SK-N-MC (cell line): ENCODE results near the gene TP53BP1.

ENCODE experiments used
- DNase-seq: peaks from one replicate; pipeline ENCODE4 v3.0.0-alpha.2; 2011; ENCODE audit warnings: low read depth, low spot score
- H3K27ac ChIP-seq: fragments of 200-600 bp; sonication (generic); 2 replicates; pipeline ENCODE4 v1.5.1; 2016; ENCODE audit warnings: mixed run types
- H3K36me3 ChIP-seq: fragments of 200-600 bp; sonication (generic); 2 replicates; pipeline ENCODE4 v1.6.1; 2017; ENCODE audit warnings: antibody characterized with exemption, low read length, mixed read lengths; ENCODE audit not compliant: insufficient read depth
- H3K4me3 ChIP-seq: fragments of 200-600 bp; sonication (generic); 2 replicates; pipeline ENCODE4 v1.5.1; 2016
- H3K9ac ChIP-seq: fragments of 200-600 bp; sonication (generic); 2 replicates; pipeline ENCODE4 v1.8.0; 2017; ENCODE audit warnings: mixed run types, mixed read lengths; ENCODE audit not compliant: insufficient read length
- H3K9me3 ChIP-seq: fragments of 200-600 bp; sonication (generic); 2 replicates; pipeline ENCODE4 v1.6.1; 2017; ENCODE audit warnings: low read depth, mild to moderate bottlenecking, antibody characterized with exemption, low read length, moderate library complexity, mixed read lengths
- EZH2 ChIP-seq: fragments of 200-600 bp; sonication (generic); IDR thresholded peaks from one replicate; pipeline ENCODE4 v1.6.1; 2017; ENCODE audit warnings: antibody characterized with exemption
- FOXP2 ChIP-seq: optimal IDR thresholded peaks from 2 replicates; pipeline ENCODE3; 2011; ENCODE audit warnings: mild to moderate bottlenecking, moderate library complexity; ENCODE audit not compliant: insufficient read depth; ENCODE audit errors: extremely low read length, control extremely low read depth
- POLR2AphosphoS5 ChIP-seq: IDR thresholded peaks from 2 replicates; pipeline ENCODE4 v1.6.1; 2012; ENCODE audit warnings: mild to moderate bottlenecking, low read depth, low read length, borderline replicate concordance

The TP53BP1 gene

GRCh38 chr15:43423793-43424192 lies 69.2 kb downstream of the TP53BP1 start:
- H3K36me3 ChIP-seq: peaks cover 76% of the 10 kb centered on the region
- H3K9me3 ChIP-seq: no peaks in the 10 kb centered on the region
- H3K27ac ChIP-seq: no peak overlapping the region
- H3K9ac ChIP-seq: no peak overlapping the region
- no peak overlapping the region for H3K4me3 ChIP-seq
- DNase-seq: no peak
- TF ChIP-seq EZH2: no peak
- no peak for TF ChIP-seq POLR2AphosphoS5
- TF ChIP-seq FOXP2: no peak

DNA sequence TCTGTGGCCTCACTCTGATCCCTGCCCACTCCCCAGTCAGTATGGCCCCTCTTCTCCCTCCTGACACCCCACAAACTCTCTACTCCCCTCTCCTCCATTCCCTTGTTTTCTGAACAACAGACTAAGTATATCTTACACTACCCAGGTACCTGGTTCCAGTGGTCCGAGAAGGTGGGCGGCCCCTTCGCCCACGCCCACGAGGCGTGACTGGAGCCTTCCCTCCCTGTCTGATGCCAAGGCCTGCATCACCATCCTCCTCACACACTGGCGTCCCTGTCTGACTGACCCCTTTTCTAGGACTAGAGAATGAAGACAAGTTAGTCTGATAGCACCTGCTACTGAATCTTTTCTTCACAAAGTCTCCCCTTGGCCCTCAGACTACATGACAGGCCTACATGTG lies 72.1 kb downstream of the TP53BP1 start:
- Histone ChIP-seq H3K9me3 (no peaks in the 10 kb centered on the region), H3K27ac (no peak overlapping the region), H3K9ac (no peak overlapping the region), H3K36me3 (peaks cover 68% of the 10 kb centered on the region), H3K4me3 (no peak overlapping the region)
- DNase-seq: no peak
- TF ChIP-seq EZH2: no peak
- TF ChIP-seq FOXP2: no peak
- no peak for TF ChIP-seq POLR2AphosphoS5

DNA sequence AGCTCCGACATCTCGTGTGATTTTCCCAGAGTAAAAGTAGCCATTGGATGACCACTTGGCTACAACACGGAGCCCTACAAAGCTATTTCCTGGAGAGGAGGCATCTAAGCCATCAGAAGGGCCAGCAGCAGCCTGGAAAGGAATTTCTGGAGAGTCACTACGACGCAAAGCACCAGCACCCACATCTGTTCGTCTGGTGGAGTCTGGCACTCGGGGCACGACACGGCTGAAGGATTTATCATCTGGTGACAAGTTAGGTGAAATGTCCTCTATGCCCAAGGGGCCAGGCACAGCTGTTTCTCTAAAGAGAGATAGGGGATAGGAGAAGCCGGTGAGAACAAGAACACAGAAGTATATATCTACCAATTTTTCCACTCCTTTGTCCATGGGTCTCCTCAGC lies 72.5 kb downstream of the TP53BP1 start:
- H3K36me3 ChIP-seq: peaks cover 73% of the 10 kb centered on the region

DNA sequence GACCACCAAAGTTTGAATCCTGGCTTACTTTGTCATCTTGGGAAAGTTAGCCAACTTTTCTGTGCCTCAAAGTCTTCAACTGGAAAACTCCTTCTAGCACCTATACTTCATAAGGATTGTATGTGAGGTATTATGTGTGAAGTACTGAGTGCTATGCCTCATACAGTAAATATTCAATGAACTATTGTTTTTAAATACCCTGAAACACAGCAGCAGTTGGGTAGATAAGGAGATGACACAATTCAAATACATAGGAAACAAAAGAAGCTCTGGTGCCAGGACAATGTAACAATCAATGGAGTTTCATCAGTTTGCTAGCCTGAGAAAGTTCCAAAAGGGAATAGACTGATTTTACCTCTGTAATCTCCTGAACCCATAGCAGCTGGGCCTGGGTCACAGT lies 78.8 kb downstream of the TP53BP1 start:
- DNase-seq: no peak
- Histone ChIP-seq H3K36me3 (peaks cover 64% of the 10 kb centered on the region), H3K27ac (no peak overlapping the region), H3K9me3 (no peaks in the 10 kb centered on the region), H3K9ac (no peak overlapping the region), H3K4me3 (no peak overlapping the region)
- TF ChIP-seq FOXP2 (no peak), EZH2 (no peak), POLR2AphosphoS5 (no peak)

More for the DNA sequence above, 72.5 kb downstream of the TP53BP1 start:
- DNase-seq: no peak
- Histone ChIP-seq H3K9ac (no peak overlapping the region), H3K4me3 (no peak overlapping the region), H3K27ac (no peak overlapping the region), H3K9me3 (no peaks in the 10 kb centered on the region)
- TF ChIP-seq FOXP2: no peak
- TF ChIP-seq POLR2AphosphoS5: no peak
- no peak for TF ChIP-seq EZH2

DNA sequence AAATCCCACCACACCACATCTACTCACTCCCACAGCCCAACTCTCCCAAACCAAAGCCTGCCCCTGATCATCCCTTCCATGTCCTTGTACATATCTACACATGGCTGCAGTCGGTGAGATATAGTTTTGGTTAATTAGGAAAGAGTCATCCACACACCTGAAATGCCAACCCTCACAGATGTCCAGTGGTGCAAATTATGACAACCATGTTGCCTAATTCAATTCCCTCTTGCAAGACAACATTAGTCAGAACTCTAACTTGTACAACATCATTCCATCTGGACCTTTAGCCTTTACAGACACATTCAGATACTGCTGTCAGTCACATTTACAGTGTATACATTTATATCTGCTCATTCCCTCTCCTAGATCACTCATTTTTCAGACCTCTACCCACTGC lies 80.9 kb downstream of the TP53BP1 start:
- TF ChIP-seq POLR2AphosphoS5: no peak
- TF ChIP-seq EZH2: no peak
- Histone ChIP-seq H3K36me3 (peaks cover 83% of the 10 kb centered on the region), H3K4me3 (no peak overlapping the region), H3K9ac (no peak overlapping the region), H3K9me3 (no peaks in the 10 kb centered on the region), H3K27ac (no peak overlapping the region)
- no peak for DNase-seq

DNA sequence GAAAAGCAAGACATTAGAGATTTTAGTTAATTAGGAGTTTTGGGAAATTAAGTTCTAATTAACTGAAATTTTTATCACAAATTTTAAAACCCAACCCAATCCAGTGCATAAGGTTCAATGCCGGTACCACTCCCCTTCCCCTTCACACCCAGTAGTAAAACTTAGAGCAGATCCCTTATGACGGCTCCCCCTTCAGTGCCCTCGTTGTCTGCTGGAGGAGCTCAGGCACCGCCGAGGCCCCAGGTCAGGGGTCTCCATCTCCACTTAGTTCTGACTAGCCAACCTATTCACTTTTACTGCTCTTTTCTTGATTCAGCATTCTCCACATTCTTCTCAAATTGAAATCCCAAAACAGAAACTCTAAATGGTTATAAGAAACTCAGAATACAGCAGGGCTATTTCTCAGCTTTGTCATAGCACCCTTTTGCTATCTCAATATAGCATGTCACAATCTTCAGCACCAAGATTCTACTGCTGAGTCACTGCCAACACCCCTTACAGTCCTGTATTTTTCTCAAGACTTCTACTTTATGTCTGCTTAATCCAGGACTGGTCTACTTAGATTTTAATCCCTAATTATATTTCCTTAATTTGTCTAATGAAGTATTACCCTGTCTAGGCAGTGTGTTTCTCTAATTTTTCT lies 82.3 kb downstream of the TP53BP1 start:
- DNase-seq: no peak
- Histone ChIP-seq H3K27ac (peak overlapping the region; percentile 28; the same call in 1 of the 2 replicates), H3K9ac (no peak overlapping the region), H3K36me3 (peaks cover 81% of the 10 kb centered on the region), H3K4me3 (no peak overlapping the region), H3K9me3 (no peaks in the 10 kb centered on the region)
- TF ChIP-seq EZH2: no peak
- TF ChIP-seq FOXP2: no peak
- TF ChIP-seq POLR2AphosphoS5: no peak

- Histone ChIP-seq H3K9me3 (no peaks in the 10 kb centered on the region), H3K36me3 (peaks cover 86% of the 10 kb centered on the region), H3K9ac (no peak overlapping the region), H3K4me3 (no peak overlapping the region), H3K27ac (no peak overlapping the region)
- DNase-seq: no peak
- no peak for TF ChIP-seq FOXP2
- TF ChIP-seq POLR2AphosphoS5: no peak
- no peak for TF ChIP-seq EZH2
Measured at GRCh38 chr15:43408789-43409188, 84.2 kb downstream of the TP53BP1 start.

- TF ChIP-seq FOXP2 (no peak), POLR2AphosphoS5 (no peak), EZH2 (no peak)
Measured at GRCh38 chr15:43406808-43407207, 86.1 kb downstream of the TP53BP1 start.

DNA sequence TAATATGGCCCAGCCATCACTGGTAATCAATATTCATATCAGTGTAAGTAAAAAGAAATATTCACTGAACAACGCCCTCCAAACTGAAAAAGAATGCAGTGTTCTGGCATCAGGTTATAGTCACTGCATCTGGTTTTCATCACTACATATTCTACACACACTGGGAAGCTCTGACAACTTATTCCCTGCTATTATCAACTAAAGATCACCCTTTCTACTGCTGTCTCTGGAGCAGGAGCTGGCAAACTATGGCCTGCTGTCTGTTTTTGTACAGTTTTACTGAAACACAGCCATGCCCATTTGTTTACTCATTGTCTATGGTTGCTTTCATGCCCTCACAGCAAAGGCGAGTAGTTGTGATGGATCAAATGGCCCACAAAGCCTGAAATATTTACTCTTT lies 86.8 kb downstream of the TP53BP1 start:
- peaks cover 87% of the 10 kb centered on the region for H3K36me3 ChIP-seq

More at GRCh38 chr15:43406808-43407207, 86.1 kb downstream of the TP53BP1 start:
- Histone ChIP-seq H3K4me3 (no peak overlapping the region), H3K36me3 (peaks cover 85% of the 10 kb centered on the region), H3K9ac (no peak overlapping the region), H3K9me3 (no peaks in the 10 kb centered on the region), H3K27ac (no peak overlapping the region)
- no peak for DNase-seq

More for the DNA sequence above, 86.8 kb downstream of the TP53BP1 start:
- Histone ChIP-seq H3K27ac (no peak overlapping the region), H3K9me3 (no peaks in the 10 kb centered on the region), H3K4me3 (no peak overlapping the region), H3K9ac (no peak overlapping the region)
- no peak for DNase-seq
- TF ChIP-seq EZH2 (no peak), FOXP2 (no peak), POLR2AphosphoS5 (no peak)
